HG02840 (cell line): ENCODE measurements around the gene RACK1.
"Not testable (repeated sequence)": the region's sequence is repeated elsewhere in the genome, so short reads cannot be mapped to it uniquely, and the experiment has no call there.

Source experiments
- ATAC-seq: cut with Tn5 transposase; IDR thresholded peaks from one replicate; pipeline ENCODE4 v1.9.1; 2021; ENCODE audit warnings: mild to moderate bottlenecking, moderate library complexity, moderate number of reproducible peaks; ENCODE audit not compliant: unreplicated experiment, low FRiP score

Gene RACK1

GRCh38 chr5:181217111-181217802, 26.4 kb downstream of the RACK1 start:
- ATAC-seq: no peak

- ATAC-seq: no peak
These were observed 27.4 kb downstream of the RACK1 start for GRCh38 chr5:181215997-181216989.

GRCh38 chr5:181214249-181214648, 29.5 kb downstream of the RACK1 start:
- not testable (repeated sequence) for ATAC-seq

GRCh38 chr5:181212934-181213333, 30.8 kb downstream of the RACK1 start:
- no peak for ATAC-seq

GRCh38 chr5:181212080-181212479, 31.6 kb downstream of the RACK1 start:
- no peak for ATAC-seq

- ATAC-seq: no peak
These were observed 32.5 kb downstream of the RACK1 start for GRCh38 chr5:181211208-181211607.

- ATAC-seq: not testable (repeated sequence)
These were observed 33.0 kb downstream of the RACK1 start for GRCh38 chr5:181210698-181211097.

- ATAC-seq: not testable (repeated sequence)
These were observed 33.6 kb downstream of the RACK1 start for GRCh38 chr5:181210148-181210547.

- not testable (repeated sequence) for ATAC-seq
These were observed 34.7 kb downstream of the RACK1 start for GRCh38 chr5:181209006-181209405.

- no peak for ATAC-seq
These were observed 35.8 kb downstream of the RACK1 start for GRCh38 chr5:181207960-181208253.

GRCh38 chr5:181207214-181207959, 36.3 kb downstream of the RACK1 start:
- ATAC-seq: no peak

GRCh38 chr5:181205761-181206649, 37.7 kb downstream of the RACK1 start:
- no peak for ATAC-seq

GRCh38 chr5:181204826-181205760, 38.6 kb downstream of the RACK1 start, which contains the start of gene TRIM7:
Gene TRIM7 (minus strand): TSS chr5:181205196. CDS start chr5:181205110, 86 bp downstream.
- ATAC-seq: no peak

GRCh38 chr5:181204113-181204825, 39.4 kb downstream of the RACK1 start:
- no peak for ATAC-seq

- no peak for ATAC-seq
These were observed 40.0 kb downstream of the RACK1 start for GRCh38 chr5:181203777-181204112.

- no peak for ATAC-seq
These were observed 40.5 kb downstream of the RACK1 start for GRCh38 chr5:181203093-181203711.

- no peak for ATAC-seq
These were observed 42.9 kb downstream of the RACK1 start for GRCh38 chr5:181200816-181201215.
